Measurements from ENCODE around the gene SLC35E3. TPM values are rescaled to one million over a fixed set of nuclear protein-coding genes. Genes with fewer than 3 reads are reported as not detected.

Gene SLC35E3
- total and polyA plus RNA-seq, 2 of the 13 experiments (the other 11 are each of a cell fraction or from before 2014, with no cell fraction given), result 13.0 to 22.1 TPM

GRCh38 chr12:68789144-68789878 is 43.3 kb downstream of the SLC35E3 start (continued):
- TF ChIP-seq SKIL (CRISPR knock-in tag; IDR thresholded peaks at IDR 0.05; ENCODE audit: borderline replicate concordance), result no peak
- TF ChIP-seq SMAD9 (CRISPR knock-in tag; IDR thresholded peaks at IDR 0.05), result no peak
- TF ChIP-seq BCL6 (CRISPR knock-in tag; IDR thresholded peaks at IDR 0.05), result peak; percentile 67
- TF ChIP-seq ZNF34 (CRISPR knock-in tag; IDR thresholded peaks at IDR 0.05; ENCODE audit: borderline replicate concordance), result no peak
- peak; percentile 58; the same call in 1 of the 2 replicates for TF ChIP-seq IRF2 (CRISPR knock-in tag; IDR thresholded peaks at IDR 0.05)
- TF ChIP-seq ETS1 (CRISPR knock-in tag; IDR thresholded peaks at IDR 0.05), result no peak
- TF ChIP-seq ZNF558 (CRISPR knock-in tag; IDR thresholded peaks at IDR 0.05; ENCODE audit: borderline replicate concordance), result no peak
- peak; percentile 73; the same call in 1 of the 2 replicates for TF ChIP-seq ZNF557 (CRISPR knock-in tag; IDR thresholded peaks at IDR 0.05)
- TF ChIP-seq PPARG (CRISPR knock-in tag; conservative IDR thresholded peaks at IDR 0.05), result peak; percentile 30; the same call in 1 of the 2 replicates
- peak; percentile 64 for TF ChIP-seq DPF2 (CRISPR knock-in tag; IDR thresholded peaks at IDR 0.05; ENCODE audit: borderline replicate concordance, low read depth)
- TF ChIP-seq HNRNPUL1 (IDR thresholded peaks at IDR 0.05; ENCODE audit: low read depth, low read length), result peak; percentile 90
- TF ChIP-seq NCOA1 (CRISPR knock-in tag; IDR thresholded peaks at IDR 0.05), result no peak
- peak; percentile 47; the same call in 1 of the 2 replicates for TF ChIP-seq MYPOP (CRISPR knock-in tag; IDR thresholded peaks at IDR 0.05)
- no peak for TF ChIP-seq KMT2A (CRISPR knock-in tag; IDR thresholded peaks at IDR 0.05)
- TF ChIP-seq TAF1 (CRISPR knock-in tag; IDR thresholded peaks at IDR 0.05), result peak; percentile 36; the same call in 1 of the 2 replicates
- no peak for TF ChIP-seq DMTF1 (CRISPR knock-in tag; IDR thresholded peaks at IDR 0.05)
- no peak for TF ChIP-seq SALL2 (CRISPR knock-in tag; IDR thresholded peaks at IDR 0.05)
- TF ChIP-seq ZNF580 (CRISPR knock-in tag; IDR thresholded peaks at IDR 0.05; ENCODE audit: borderline replicate concordance, low read depth), result no peak
- no peak for TF ChIP-seq SMARCE1 (IDR thresholded peaks at IDR 0.05; ENCODE audit: borderline replicate concordance)
- TF ChIP-seq ZNF782 (CRISPR knock-in tag; IDR thresholded peaks at IDR 0.05; ENCODE audit: borderline replicate concordance), result no peak
- TF ChIP-seq HBP1 (CRISPR knock-in tag; IDR thresholded peaks at IDR 0.05; ENCODE audit: low read depth), result no peak
- TF ChIP-seq EZH2 (conservative IDR thresholded peaks at IDR 0.05; ENCODE audit: low read depth, low read length), result no peak

All from HepG2 (cell line).